K562 (cell line): ENCODE measurements around the gene ERC2. TPM values are rescaled to one million over a fixed set of nuclear protein-coding genes. Genes with fewer than 3 reads are reported as not detected.

ENCODE experiments used
- ATAC-seq: fragments of 200-7000 bp; cut with Tn5 transposase; 3 replicates; pipeline ENCODE4 v1.9.1; 2020; ENCODE audit warnings: moderate library complexity
- BruUV-seq: library from RNA; stranded (reverse); fragments of 400-500 nt; replicated peaks from 2 replicates; lab custom pipeline; 2021; lab: Mats Ljungman, UMichigan
- CTCF ChIA-PET: fragments of 300-600 bp; formaldehyde crosslinking; extraction: SDS; loops from one replicate; lab custom pipeline; 2021; ENCODE audit warnings: low intra/inter-chr PET ratio; lab: Yijun Ruan, JAX
- POLR2A ChIA-PET: fragments of 300-600, 350-650 bp; sonication (Branson Sonifier 250); formaldehyde crosslinking; extraction: SDS; loops from one replicate; lab custom pipeline; 2021; ENCODE audit warnings: antibody characterized with exemption, inconsistent platforms; lab: Yijun Ruan, JAX
- DNase-seq, 4 experiments: peaks; one replicate each; pipeline versions ENCODE4 v3.0.0 to v3.0.0-alpha.2; 2011 to 2018; ENCODE audit warnings: low spot score in 3 of 4, mixed read lengths in 3 of 4; ENCODE audit errors: extremely low read depth in 1 of 4
- FAIRE-seq: peaks from 2 replicates; lab custom pipeline; 2011; peaks lifted over from hg19 to GRCh38; lab: Jason Lieb, UNC
- H2AFZ ChIP-seq: 2 replicates; pipeline ENCODE4 v1.6.0; 2011; ENCODE audit warnings: low read depth, low read length, control low read depth, inconsistent platforms
- H3K27ac ChIP-seq: fragments of 200-600 bp; 3 replicates; pipeline ENCODE4 v1.8.0; 2011; ENCODE audit warnings: low read depth, mild to moderate bottlenecking, control low read depth, inconsistent platforms, low read length, moderate library complexity, mixed read lengths; ENCODE audit errors: extremely low read depth
- H3K27me3 ChIP-seq, 2 experiments: fragments of 300-600 bp in 1 of 2; 2 replicates in 1 of 2; 3 replicates in 1 of 2; pipeline versions ENCODE4 v1.6.0 to v1.8.0; 2011; ENCODE audit warnings: inconsistent platforms in 2 of 2, low read length in 2 of 2, mild to moderate bottlenecking in 1 of 2, mixed read lengths in 1 of 2, moderate library complexity in 1 of 2; ENCODE audit not compliant: control insufficient read depth in 2 of 2, insufficient read depth in 2 of 2
- H3K36me3 ChIP-seq: fragments of 300-600 bp; 3 replicates; pipeline ENCODE4 v1.8.0; 2011; ENCODE audit warnings: mild to moderate bottlenecking, low read length, inconsistent platforms; ENCODE audit not compliant: control insufficient read depth, insufficient read depth
- H3K4me1 ChIP-seq, 2 experiments: fragments of 200-600 bp in 1 of 2; replicated peaks in 1 of 2; 2 replicates in 1 of 2; 3 replicates in 1 of 2; pipeline versions ENCODE4 v1.5.1 to v1.8.0; 2011; ENCODE audit warnings: inconsistent platforms in 2 of 2, low read length in 2 of 2, mild to moderate bottlenecking in 1 of 2, mixed read lengths in 1 of 2, moderate library complexity in 1 of 2; ENCODE audit not compliant: control insufficient read depth in 2 of 2, insufficient read depth in 2 of 2
- H3K4me2 ChIP-seq: 2 replicates; pipeline ENCODE4 v1.6.1; 2011; ENCODE audit warnings: low read length, control low read depth, inconsistent platforms, mixed read lengths; ENCODE audit not compliant: insufficient read depth
- H3K4me3 ChIP-seq: fragments of 200-600 bp; sonication (generic), shearing (Covaris generic); 2 replicates; pipeline ENCODE4 v1.5.1; 2016; ENCODE audit warnings: control low read depth, inconsistent platforms
- H3K79me2 ChIP-seq: fragments of 200-600 bp; 3 replicates; pipeline ENCODE4 v1.8.0; 2011; ENCODE audit warnings: low read length, inconsistent platforms; ENCODE audit not compliant: control insufficient read depth, insufficient read depth
- H3K9ac ChIP-seq, 2 experiments: 2 replicates each; pipeline versions ENCODE4 v1.6.0 to v1.6.1; 2011; ENCODE audit warnings: low read depth in 2 of 2, low read length in 2 of 2, control low read depth in 1 of 2, inconsistent platforms in 1 of 2, mild to moderate bottlenecking in 1 of 2, mixed read lengths in 1 of 2; ENCODE audit not compliant: insufficient read depth in 1 of 2
- H3K9me1 ChIP-seq: one replicate; pipeline ENCODE4 v1.6.0; 2011; ENCODE audit warnings: inconsistent platforms, mild to moderate bottlenecking, low read length, moderate library complexity; ENCODE audit not compliant: control insufficient read depth, insufficient read depth
- H3K9me3 ChIP-seq: replicated peaks from 2 replicates; pipeline ENCODE4 v1.5.1; 2011; ENCODE audit warnings: low read depth, low read length, inconsistent platforms; ENCODE audit not compliant: control insufficient read depth, insufficient read depth
- H4K20me1 ChIP-seq: replicated peaks from 2 replicates; pipeline ENCODE4 v1.6.1; 2011; ENCODE audit warnings: low read length, inconsistent platforms, mixed read lengths; ENCODE audit not compliant: control insufficient read depth, insufficient read depth
- ASH1L ChIP-seq: fragments of 450-650 bp; IDR thresholded peaks from 2 replicates; pipeline ENCODE4 v1.6.1; 2018; ENCODE audit warnings: borderline replicate concordance, mild to moderate bottlenecking, low read depth; ENCODE audit not compliant: partially characterized antibody
- DDX20 ChIP-seq: fragments of 450-650 bp; IDR thresholded peaks from 2 replicates; pipeline ENCODE4 v1.6.1; 2016; ENCODE audit warnings: missing genetic modification characterization, low read depth, mild to moderate bottlenecking, missing compliant biosample characterization, moderate library complexity
- HES1 ChIP-seq: fragments of 450-650 bp; IDR thresholded peaks from 2 replicates; pipeline ENCODE4 v1.6.1; 2016; ENCODE audit warnings: low read depth, mild to moderate bottlenecking, moderate library complexity
- LCOR ChIP-seq: sonication (generic); formaldehyde crosslinking; IDR thresholded peaks from 2 replicates; pipeline ENCODE4 v1.8.0; 2022; ENCODE audit warnings: mild to moderate bottlenecking, missing genetic modification reagents
- MTA1 ChIP-seq: fragments of 450-650 bp; IDR thresholded peaks from 2 replicates; pipeline ENCODE4 v1.6.1; 2017; ENCODE audit warnings: borderline replicate concordance
- POLR3A ChIP-seq: IDR thresholded peaks from 2 replicates; pipeline ENCODE4 v1.6.1; 2011; ENCODE audit warnings: borderline replicate concordance, mild to moderate bottlenecking, moderate library complexity; ENCODE audit not compliant: insufficient read length, insufficient read depth; ENCODE audit errors: extremely low read depth
- SREBF2 ChIP-seq: sonication (generic); formaldehyde crosslinking; IDR thresholded peaks from 2 replicates; pipeline ENCODE4 v1.4.0; 2020; ENCODE audit warnings: mild to moderate bottlenecking, missing genetic modification reagents
- ZBTB11 ChIP-seq, 3 experiments: fragments of 200-800 bp in 1 of 3; fragments of 250-450 bp in 1 of 3; fragments of 450-650 bp in 1 of 3; sonication (Bioruptor Pico) in 1 of 3; sonication (Bioruptor generic) in 1 of 3; formaldehyde crosslinking in 1 of 3; IDR thresholded peaks; 2 replicates each; pipeline versions ENCODE4 v1.6.1 to v1.8.0; 2016 to 2022; ENCODE audit warnings: mild to moderate bottlenecking in 2 of 3, missing genetic modification characterization in 2 of 3, missing compliant biosample characterization in 1 of 3, moderate library complexity in 1 of 3
- ZBTB49 ChIP-seq: sonication (generic); formaldehyde crosslinking; IDR thresholded peaks from 2 replicates; pipeline ENCODE4 v1.8.0; 2022; ENCODE audit warnings: missing genetic modification reagents, mild to moderate bottlenecking, borderline replicate concordance
- ZKSCAN3 ChIP-seq: fragments of 250-450 bp; sonication (Bioruptor Pico); IDR thresholded peaks from 2 replicates; pipeline ENCODE4 v1.4.0; 2020
- ZNF165 ChIP-seq: fragments of 250-450 bp; sonication (Bioruptor Pico); IDR thresholded peaks from 2 replicates; pipeline ENCODE4 v1.4.0; 2020; ENCODE audit warnings: borderline replicate concordance
- ZNF3 ChIP-seq: fragments of 250-450 bp; sonication (Bioruptor Pico); IDR thresholded peaks from 2 replicates; pipeline ENCODE4 v1.5.0; 2021; ENCODE audit warnings: mild to moderate bottlenecking, moderate library complexity
- WGBS: fragments of 100-300 bp; shearing (Covaris generic); methylation state at CpG from one replicate; pipeline ENCODE4 v1.1.6; 2016; ENCODE audit warnings: low coverage, mixed read lengths; ENCODE audit not compliant: insufficient coverage; ENCODE audit errors: missing lambda C conversion rate; 5-methylcytosine and 5-hydroxymethylcytosine counted together
- in situ Hi-C: fragments of 300-500 bp; cut with MboI; formaldehyde crosslinking; loops from 4 replicates; pipeline ENCODE4 v1.15.0; 2018; ENCODE audit warnings: inconsistent platforms, mixed read lengths
- intact Hi-C: fragments of 100-400 bp; cut with micrococcal nuclease; formaldehyde crosslinking; loops from 2 replicates; pipeline ENCODE4 v1.14.2; 2022
- polyA plus RNA-seq, 8 experiments: library from polyadenylated mRNA; depleted of rRNA in 4 of 8; stranded (reverse) in 5 of 8; unstranded in 3 of 8; fragments of >200 nt; fragmentation: Nextera tagmentation in 2 of 8; fragmentation: Illumina TruSeq in 1 of 8; extraction: Ambion mirVana in 2 of 8; extraction: Trizol in 1 of 8; gene quantifications; 2 replicates each; pipeline versions ENCODE4 v1.2.1 to v1.2.3, GENCODE V29; 2011 to 2014; ENCODE audit warnings: inconsistent platforms in 1 of 8, missing spikeins in 1 of 8
- total RNA-seq, 7 experiments: library from RNA; depleted of rRNA in 6 of 7; stranded (reverse); fragments of >200 nt in 6 of 7; fragmentation: Illumina TruSeq in 2 of 7; extraction: Trizol in 2 of 7; gene quantifications; 2 replicates each; pipeline versions ENCODE4 v1.2.1 to v1.2.3, GENCODE V29; 2011 to 2021; ENCODE audit warnings: low replicate concordance in 1 of 7

ERC2 gene
- total and polyA plus RNA-seq, 9 of the 15 experiments (the other 6 are each of a cell fraction or from before 2014, with no cell fraction given) = 0.04 to 0.18 (median 0.07) TPM; not detected in 2

GRCh38 chr3:55477306-55478303 is 990.7 kb downstream of the ERC2 start:
- WGBS = under 1% methylated on average over 6 of the region's 9 CpGs
- no peaks in the 10 kb centered on the region for H3K36me3 ChIP-seq
- no TSS peak for BruUV-seq

More at GRCh38 chr3:55477306-55478303, 990.7 kb downstream of the ERC2 start:
- ChIA-PET POLR2A (no interaction called here), CTCF (no interaction called here)
- H2AFZ ChIP-seq = no peak overlapping the region
- no peak for TF ChIP-seq ZKSCAN3 (CRISPR knock-in tag)
- TF ChIP-seq SREBF2 (CRISPR knock-in tag) = no peak
- TF ChIP-seq POLR3A = no peak
- no peak for TF ChIP-seq ZNF165
- TF ChIP-seq MTA1 = no peak
- TF ChIP-seq HES1 = no peak
- no peak for TF ChIP-seq DDX20 (tag)
- TF ChIP-seq ASH1L = no peak
- no peak for TF ChIP-seq ZBTB49 (CRISPR knock-in tag)
- no peak for TF ChIP-seq ZBTB11 (CRISPR knock-in tag; IDR thresholded peaks at IDR 0.05)
- TF ChIP-seq ZNF3 (CRISPR knock-in tag) = no peak
- no peak for TF ChIP-seq LCOR (CRISPR knock-in tag)
- DNase-seq (no peak), ATAC-seq (no peak), FAIRE-seq (no peak)
- H3K9me1 ChIP-seq = no peaks in the 10 kb centered on the region
- no peak overlapping the region for H3K4me2 ChIP-seq
- H3K27me3 ChIP-seq = peaks cover 2 to 20% of the 10 kb centered on the region in 2 experiments; a peak in 4 of 5 replicates
- H3K4me1 ChIP-seq = no peaks in the 10 kb centered on the region
- H3K9ac ChIP-seq = no peak overlapping the region
- no peak overlapping the region for H3K4me3 ChIP-seq
- no peak overlapping the region for H3K27ac ChIP-seq
- H3K79me2 ChIP-seq = no peaks in the 10 kb centered on the region
- in situ Hi-C loops = no loop called here
- no peaks in the 10 kb centered on the region for H3K9me3 ChIP-seq
- no peaks in the 10 kb centered on the region for H4K20me1 ChIP-seq
- intact Hi-C loops = no loop called here
